ENCODE results near the gene ABCC11.

- TF ChIP-seq CTCF (IDR thresholded peaks at IDR 0.05) (no peak), POLR2A (IDR thresholded peaks at IDR 0.05) (no peak), EP300 (IDR thresholded peaks at IDR 0.05) (no peak)
Observed at GRCh38 chr16:48277158-48277557, 29.8 kb upstream of the ABCC11 start.
